ENCODE data around the gene KCNB1.

KCNB1 gene

DNA sequence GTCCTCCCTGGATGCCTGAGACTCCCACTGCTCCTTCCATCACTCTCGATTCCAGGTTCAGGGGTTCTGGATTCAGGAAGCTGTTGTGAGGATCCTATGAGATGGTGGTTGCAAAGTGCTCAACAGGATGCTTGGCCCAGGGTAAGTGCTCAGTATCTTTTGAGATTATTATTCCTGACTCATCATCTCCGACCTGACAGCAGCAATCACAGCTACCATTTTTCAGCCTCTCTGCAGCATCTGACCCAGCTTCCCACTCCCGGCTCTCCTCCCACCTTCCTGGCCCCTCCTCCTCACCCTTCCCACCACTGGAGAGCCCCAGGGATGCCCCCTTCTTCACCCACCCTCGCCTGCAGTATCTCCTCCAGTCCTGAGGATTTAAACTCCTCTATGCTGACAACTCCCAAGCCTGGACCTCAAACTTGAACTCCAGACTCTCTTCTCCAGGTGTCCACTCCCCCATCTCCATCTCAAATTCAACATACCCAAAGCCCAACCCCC, 36.8 kb upstream of the KCNB1 start:
- no peak for DNase-seq (ENCODE audit: low read depth)
- no peak overlapping the region for H3K4me3 ChIP-seq (replicated peaks; ENCODE audit: low read depth, low read length)
- TF ChIP-seq CTCF (IDR thresholded peaks at IDR 0.05; ENCODE audit: low read length, missing control alignments) = no peak

DNA sequence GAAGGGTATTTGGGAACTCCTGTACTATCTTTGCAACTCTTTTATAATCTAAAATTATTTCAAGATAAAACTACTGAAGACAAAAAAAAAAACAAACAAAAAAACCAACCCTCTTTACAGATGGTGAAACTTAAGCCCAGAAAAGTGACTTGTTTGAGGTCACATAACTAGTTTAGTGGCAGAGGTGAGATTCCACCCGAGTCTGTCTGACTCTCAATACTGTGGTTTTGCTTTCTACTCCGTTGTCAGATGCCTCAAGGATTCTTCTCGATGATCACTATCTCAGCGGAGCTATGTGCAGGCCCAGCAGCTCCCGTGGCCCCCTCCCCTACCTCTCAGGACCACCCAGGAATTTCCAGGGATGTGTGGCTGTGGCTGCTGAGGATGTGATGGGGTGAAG, 36.1 kb upstream of the KCNB1 start:
- no peak for TF ChIP-seq CTCF (IDR thresholded peaks at IDR 0.05; ENCODE audit: low read length, missing control alignments)
- no peak overlapping the region for H3K4me3 ChIP-seq (replicated peaks; ENCODE audit: low read depth, low read length)
- DNase-seq (ENCODE audit: low read depth) = no peak

DNA sequence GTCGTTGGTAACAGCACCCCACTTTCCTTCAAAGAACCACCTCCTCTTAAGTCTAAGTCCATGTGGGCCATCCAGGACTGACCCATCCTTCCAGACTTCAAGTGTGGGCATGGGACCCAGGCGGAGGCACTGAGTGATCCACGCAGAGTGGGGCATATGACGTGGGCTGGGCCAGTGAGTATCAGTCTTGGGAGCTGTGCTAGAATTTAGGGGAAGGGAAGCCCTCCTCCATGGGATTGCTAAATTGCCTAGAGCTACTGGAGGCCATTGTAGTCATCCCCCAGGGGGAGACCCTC, 35.3 kb upstream of the KCNB1 start:
- H3K4me3 ChIP-seq (replicated peaks; ENCODE audit: low read depth, low read length) = no peak overlapping the region
- no peak for TF ChIP-seq CTCF (IDR thresholded peaks at IDR 0.05; ENCODE audit: low read length, missing control alignments)
- no peak for DNase-seq (ENCODE audit: low read depth)

- DNase-seq (ENCODE audit: low read depth) = no peak
- TF ChIP-seq CTCF (IDR thresholded peaks at IDR 0.05; ENCODE audit: low read length, missing control alignments) = no peak
- H3K4me3 ChIP-seq (replicated peaks; ENCODE audit: low read depth, low read length) = no peak overlapping the region
These were observed 34.7 kb upstream of the KCNB1 start for GRCh38 chr20:49516916-49517804.

GRCh38 chr20:49515586-49515985, 33.1 kb upstream of the KCNB1 start:
- DNase-seq (ENCODE audit: low read depth) = no peak
- no peak overlapping the region for H3K4me3 ChIP-seq (replicated peaks; ENCODE audit: low read depth, low read length)
- no peak for TF ChIP-seq CTCF (IDR thresholded peaks at IDR 0.05; ENCODE audit: low read length, missing control alignments)

GRCh38 chr20:49513517-49513916, 31.0 kb upstream of the KCNB1 start:
- no peak for TF ChIP-seq CTCF (IDR thresholded peaks at IDR 0.05; ENCODE audit: low read length, missing control alignments)
- DNase-seq (ENCODE audit: low read depth) = no peak
- no peak overlapping the region for H3K4me3 ChIP-seq (replicated peaks; ENCODE audit: low read depth, low read length)

DNA sequence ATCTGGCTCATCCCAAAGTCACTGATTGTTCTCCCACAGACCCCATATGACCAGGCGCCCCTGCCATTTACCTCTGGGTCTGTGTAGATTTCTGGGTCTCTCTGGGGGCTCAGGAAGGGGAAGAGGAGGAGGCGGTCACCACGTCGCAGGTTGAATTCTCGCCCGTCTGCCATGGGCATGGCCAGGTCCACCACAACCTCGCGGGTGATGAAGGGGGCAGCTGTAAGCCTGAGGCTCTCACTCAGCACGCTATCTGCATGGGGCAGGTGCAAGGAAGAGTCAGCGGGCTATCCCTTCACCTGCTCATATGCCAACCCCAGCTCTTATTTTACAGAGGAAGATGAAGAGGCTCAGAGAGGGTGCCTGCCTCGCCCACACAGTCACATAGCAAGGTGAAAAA, 30.5 kb upstream of the KCNB1 start:
- no peak overlapping the region for H3K4me3 ChIP-seq (replicated peaks; ENCODE audit: low read depth, low read length)
- TF ChIP-seq CTCF (IDR thresholded peaks at IDR 0.05; ENCODE audit: low read length, missing control alignments) = no peak
- DNase-seq (ENCODE audit: low read depth) = no peak

All from fibroblast of pulmonary artery (primary cell).